GM23338 (cell line): ENCODE results near the gene ZNF783. TPM values are rescaled to one million over a fixed set of nuclear protein-coding genes. Genes with fewer than 3 reads are reported as not detected.

Experiments
- ATAC-seq: fragments of 200-7000 bp; cut with Tn5 transposase; 3 replicates; pipeline ENCODE4 v1.9.1; 2020
- DNase-seq: peaks from one replicate; pipeline ENCODE4 v3.0.0-alpha.2; 2015; ENCODE audit warnings: low spot score
- H2AFZ ChIP-seq: fragments of 200-600 bp; sonication (generic); 2 replicates; pipeline ENCODE4 v1.8.0; 2016; ENCODE audit warnings: antibody characterized with exemption, mild to moderate bottlenecking, moderate library complexity
- H3F3A ChIP-seq: fragments of 200-600 bp; sonication (generic); replicated peaks from 2 replicates; pipeline ENCODE4 v1.8.0; 2017; ENCODE audit warnings: antibody characterized with exemption, mixed run types, low read depth
- H3K27ac ChIP-seq: fragments of 200-600 bp; sonication (generic); 2 replicates; pipeline ENCODE4 v1.6.1; 2016; ENCODE audit warnings: low read depth
- H3K27me3 ChIP-seq: fragments of 200-600 bp; sonication (generic); 2 replicates; pipeline ENCODE4 v1.8.0; 2016; ENCODE audit warnings: mild to moderate bottlenecking, mixed run types, moderate library complexity; ENCODE audit not compliant: insufficient read depth
- H3K36me3 ChIP-seq: fragments of 200-600 bp; sonication (generic); 2 replicates; pipeline ENCODE4 v1.8.0; 2016; ENCODE audit warnings: mild to moderate bottlenecking; ENCODE audit not compliant: insufficient read depth
- H3K4me1 ChIP-seq: fragments of 200-600 bp; sonication (generic); 2 replicates; pipeline ENCODE4 v1.8.0; 2016; ENCODE audit warnings: mild to moderate bottlenecking, moderate library complexity; ENCODE audit not compliant: insufficient read depth
- H3K4me2 ChIP-seq: fragments of 200-600 bp; sonication (generic); 2 replicates; pipeline ENCODE4 v1.7.1; 2017; ENCODE audit warnings: mixed run types
- H3K4me3 ChIP-seq: fragments of 200-600 bp; sonication (generic); 2 replicates; pipeline ENCODE4 v1.6.1; 2016; ENCODE audit warnings: mixed run types
- H3K79me2 ChIP-seq: fragments of 200-600 bp; sonication (generic); replicated peaks from 2 replicates; pipeline ENCODE4 v1.8.0; 2017; ENCODE audit warnings: mild to moderate bottlenecking; ENCODE audit not compliant: insufficient read depth
- H3K9me2 ChIP-seq: fragments of 200-600 bp; sonication (generic); 2 replicates; pipeline ENCODE4 v1.8.0; 2017; ENCODE audit not compliant: insufficient read depth
- H4K20me1 ChIP-seq: fragments of 200-600 bp; sonication (generic); replicated peaks from 2 replicates; pipeline ENCODE4 v1.8.0; 2017; ENCODE audit warnings: mild to moderate bottlenecking; ENCODE audit not compliant: insufficient read depth
- H3K27ac Mint-ChIP-seq: 2 replicates; pipeline ENCODE4 v1.8.0; 2020; ENCODE audit warnings: inconsistent platforms, mild to moderate bottlenecking, moderate library complexity, mixed read lengths
- H3K27me3 Mint-ChIP-seq: 3 replicates; pipeline ENCODE4 v1.8.0; 2022; ENCODE audit warnings: low read depth, mild to moderate bottlenecking, moderate library complexity, mixed read lengths, inconsistent platforms; ENCODE audit not compliant: insufficient read depth, poor library complexity
- H3K36me3 Mint-ChIP-seq: 3 replicates; pipeline ENCODE4 v1.8.0; 2021; ENCODE audit warnings: low read depth, mild to moderate bottlenecking, inconsistent platforms, moderate library complexity, mixed read lengths
- H3K4me1 Mint-ChIP-seq: 3 replicates; pipeline ENCODE4 v1.8.0; 2020; ENCODE audit warnings: mild to moderate bottlenecking, inconsistent platforms, mixed read lengths
- H3K4me3 Mint-ChIP-seq: 3 replicates; pipeline ENCODE4 v1.8.0; 2021; ENCODE audit warnings: moderate library complexity, mild to moderate bottlenecking, inconsistent platforms, mixed read lengths
- H3K9me3 Mint-ChIP-seq: 3 replicates; pipeline ENCODE4 v1.8.0; 2020; ENCODE audit warnings: moderate library complexity, mild to moderate bottlenecking, inconsistent platforms, mixed read lengths
- POLR2AphosphoS5 ChIP-seq: IDR thresholded peaks from 2 replicates; pipeline ENCODE4 v1.6.1; 2016; ENCODE audit warnings: antibody characterized with exemption, low read depth
- ZNF331 ChIP-seq: fragments of 250-450 bp; sonication (Bioruptor Pico); IDR thresholded peaks from 2 replicates; pipeline ENCODE4 v1.5.0; 2020; ENCODE audit warnings: low read depth, mild to moderate bottlenecking, moderate library complexity
- polyA plus RNA-seq: library from polyadenylated mRNA; unstranded; fragments of >200 nt; fragmentation: Nextera tagmentation; extraction: Ambion mirVana; gene quantifications from 2 replicates; pipeline ENCODE4 v1.2.1, GENCODE V29; 2016
- total RNA-seq: library from RNA; depleted of rRNA; stranded (reverse); fragments of >200 nt; shearing (Covaris generic); gene quantifications from 2 replicates; pipeline ENCODE4 v1.2.3, GENCODE V29; 2014
- TF ChIP-seq, protein P1 (sequence below): IDR thresholded peaks from one replicate; pipeline ENCODE4 v1.6.1; 2018; ENCODE audit warnings: antibody characterized with exemption; ENCODE audit not compliant: unreplicated experiment
- TF ChIP-seq, protein P2 (sequence below): fragments of 250-450 bp; sonication (Bioruptor Pico); IDR thresholded peaks from 2 replicates; pipeline ENCODE4 v1.5.0; 2020; ENCODE audit warnings: mild to moderate bottlenecking, moderate library complexity
- TF ChIP-seq, protein P3 (sequence below): IDR thresholded peaks from 2 replicates; pipeline ENCODE4 v1.6.1; 2016; ENCODE audit warnings: antibody characterized with exemption

Gene ZNF783
- total and polyA plus RNA-seq, 2 experiments from 2014 or later = 2.1 to 9.0 TPM

DNA sequence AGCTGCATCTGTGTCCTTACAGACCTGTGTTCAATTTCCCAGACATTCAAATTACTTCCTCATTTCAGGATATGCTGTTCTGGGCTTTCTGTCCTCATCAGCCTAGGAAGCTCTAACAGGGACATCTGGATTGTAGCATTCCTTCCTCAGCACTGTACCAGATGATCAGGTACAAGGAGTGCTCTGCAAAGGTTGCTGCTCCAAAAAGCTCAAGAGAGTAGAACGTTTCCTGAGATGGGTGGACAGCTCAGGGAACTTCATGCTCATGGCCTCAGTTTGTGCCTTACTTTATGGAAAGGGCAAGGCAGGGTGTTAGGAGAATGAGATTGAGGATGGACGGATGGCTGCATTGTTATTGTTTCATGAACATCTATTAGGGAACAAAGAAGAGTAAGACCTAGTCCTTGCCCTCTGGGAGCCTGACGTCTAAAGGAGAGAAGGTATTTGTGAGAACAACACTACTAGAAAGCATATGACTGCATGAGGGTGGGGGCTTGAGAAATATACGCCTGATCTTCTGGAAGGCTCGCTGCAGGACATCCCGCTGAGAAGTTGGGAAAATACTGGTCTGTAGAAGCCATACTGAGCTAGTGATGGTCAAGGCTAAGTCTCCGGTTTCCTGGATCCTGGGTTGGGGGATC is 33.0 kb upstream of the ZNF783 start:
- no peak overlapping the region for H3K4me3 Mint-ChIP-seq
- peaks cover 16% of the 10 kb centered on the region for H3K27me3 Mint-ChIP-seq
- H3F3A ChIP-seq = peaks cover 5% of the 10 kb centered on the region; the same call in 1 of the 2 replicates
- no peak for DNase-seq
- no peak overlapping the region for H3K4me2 ChIP-seq
- no peaks in the 10 kb centered on the region for H3K36me3 ChIP-seq
- H3K36me3 Mint-ChIP-seq = peaks cover 15% of the 10 kb centered on the region; the same call in 2 of the 3 replicates
- H3K9me2 ChIP-seq = no peaks in the 10 kb centered on the region
- no peak overlapping the region for H2AFZ ChIP-seq
- H3K27me3 ChIP-seq = no peaks in the 10 kb centered on the region
- 0 out of 2 replicates have a peak, but pooled peaks have one; percentile 20 for TF ChIP-seq POLR2AphosphoS5
- TF ChIP-seq, protein P1, sequence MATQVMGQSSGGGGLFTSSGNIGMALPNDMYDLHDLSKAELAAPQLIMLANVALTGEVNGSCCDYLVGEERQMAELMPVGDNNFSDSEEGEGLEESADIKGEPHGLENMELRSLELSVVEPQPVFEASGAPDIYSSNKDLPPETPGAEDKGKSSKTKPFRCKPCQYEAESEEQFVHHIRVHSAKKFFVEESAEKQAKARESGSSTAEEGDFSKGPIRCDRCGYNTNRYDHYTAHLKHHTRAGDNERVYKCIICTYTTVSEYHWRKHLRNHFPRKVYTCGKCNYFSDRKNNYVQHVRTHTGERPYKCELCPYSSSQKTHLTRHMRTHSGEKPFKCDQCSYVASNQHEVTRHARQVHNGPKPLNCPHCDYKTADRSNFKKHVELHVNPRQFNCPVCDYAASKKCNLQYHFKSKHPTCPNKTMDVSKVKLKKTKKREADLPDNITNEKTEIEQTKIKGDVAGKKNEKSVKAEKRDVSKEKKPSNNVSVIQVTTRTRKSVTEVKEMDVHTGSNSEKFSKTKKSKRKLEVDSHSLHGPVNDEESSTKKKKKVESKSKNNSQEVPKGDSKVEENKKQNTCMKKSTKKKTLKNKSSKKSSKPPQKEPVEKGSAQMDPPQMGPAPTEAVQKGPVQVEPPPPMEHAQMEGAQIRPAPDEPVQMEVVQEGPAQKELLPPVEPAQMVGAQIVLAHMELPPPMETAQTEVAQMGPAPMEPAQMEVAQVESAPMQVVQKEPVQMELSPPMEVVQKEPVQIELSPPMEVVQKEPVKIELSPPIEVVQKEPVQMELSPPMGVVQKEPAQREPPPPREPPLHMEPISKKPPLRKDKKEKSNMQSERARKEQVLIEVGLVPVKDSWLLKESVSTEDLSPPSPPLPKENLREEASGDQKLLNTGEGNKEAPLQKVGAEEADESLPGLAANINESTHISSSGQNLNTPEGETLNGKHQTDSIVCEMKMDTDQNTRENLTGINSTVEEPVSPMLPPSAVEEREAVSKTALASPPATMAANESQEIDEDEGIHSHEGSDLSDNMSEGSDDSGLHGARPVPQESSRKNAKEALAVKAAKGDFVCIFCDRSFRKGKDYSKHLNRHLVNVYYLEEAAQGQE = no peak
- no peak for ATAC-seq
- no peak overlapping the region for H3K27ac ChIP-seq
- no peak overlapping the region for H3K27ac Mint-ChIP-seq
- H3K4me1 Mint-ChIP-seq = peaks cover 3% of the 10 kb centered on the region; the same call in 1 of the 3 replicates
- no peaks in the 10 kb centered on the region for H3K4me1 ChIP-seq
- no peaks in the 10 kb centered on the region for H3K79me2 ChIP-seq
- no peaks in the 10 kb centered on the region for H3K9me3 Mint-ChIP-seq
- no peak overlapping the region for H3K4me3 ChIP-seq
- no peaks in the 10 kb centered on the region; the same call in 1 of the 2 replicates for H4K20me1 ChIP-seq

DNA sequence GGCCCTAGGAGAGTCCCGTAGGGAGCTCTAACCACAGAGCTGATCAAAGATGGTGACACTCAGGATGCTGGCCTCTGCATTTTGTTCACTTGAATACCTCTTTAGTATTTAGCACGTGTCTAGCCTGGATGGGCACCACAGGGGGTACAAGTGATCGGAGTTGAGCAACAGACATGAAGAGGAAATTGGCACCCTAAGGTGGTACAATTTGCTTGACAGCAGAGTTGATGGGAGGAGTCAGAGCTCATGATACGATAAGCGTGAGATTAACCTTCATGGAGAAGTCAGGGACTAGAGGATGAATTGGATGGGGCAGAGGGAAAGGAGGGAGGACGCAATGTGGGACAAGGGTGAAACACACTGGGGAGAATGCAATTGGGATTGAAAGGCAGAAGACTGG is 32.5 kb upstream of the ZNF783 start:
- DNase-seq (no peak), ATAC-seq (no peak; the same call in 2 of the 3 replicates)
- peaks cover 15% of the 10 kb centered on the region; the same call in 2 of the 3 replicates for H3K36me3 Mint-ChIP-seq
- no peaks in the 10 kb centered on the region for H3K4me1 ChIP-seq
- peaks cover 5% of the 10 kb centered on the region; the same call in 1 of the 2 replicates for H3F3A ChIP-seq
- H3K79me2 ChIP-seq = no peaks in the 10 kb centered on the region
- H3K4me3 ChIP-seq = no peak overlapping the region
- no peak overlapping the region for H3K4me2 ChIP-seq
- H3K9me3 Mint-ChIP-seq = no peaks in the 10 kb centered on the region
- H3K27me3 ChIP-seq = no peaks in the 10 kb centered on the region
- peaks cover 3% of the 10 kb centered on the region; the same call in 1 of the 3 replicates for H3K4me1 Mint-ChIP-seq
- no peak overlapping the region for H3K27ac Mint-ChIP-seq
- no peaks in the 10 kb centered on the region; the same call in 1 of the 2 replicates for H4K20me1 ChIP-seq
- H3K27ac ChIP-seq = no peak overlapping the region
- no peaks in the 10 kb centered on the region for H3K9me2 ChIP-seq
- H3K4me3 Mint-ChIP-seq = no peak overlapping the region
- no peaks in the 10 kb centered on the region for H3K36me3 ChIP-seq
- no peak overlapping the region for H2AFZ ChIP-seq
- H3K27me3 Mint-ChIP-seq = peaks cover 16% of the 10 kb centered on the region
- no peak for TF ChIP-seq ZNF331 (CRISPR knock-in tag)
- TF ChIP-seq, protein P2, sequence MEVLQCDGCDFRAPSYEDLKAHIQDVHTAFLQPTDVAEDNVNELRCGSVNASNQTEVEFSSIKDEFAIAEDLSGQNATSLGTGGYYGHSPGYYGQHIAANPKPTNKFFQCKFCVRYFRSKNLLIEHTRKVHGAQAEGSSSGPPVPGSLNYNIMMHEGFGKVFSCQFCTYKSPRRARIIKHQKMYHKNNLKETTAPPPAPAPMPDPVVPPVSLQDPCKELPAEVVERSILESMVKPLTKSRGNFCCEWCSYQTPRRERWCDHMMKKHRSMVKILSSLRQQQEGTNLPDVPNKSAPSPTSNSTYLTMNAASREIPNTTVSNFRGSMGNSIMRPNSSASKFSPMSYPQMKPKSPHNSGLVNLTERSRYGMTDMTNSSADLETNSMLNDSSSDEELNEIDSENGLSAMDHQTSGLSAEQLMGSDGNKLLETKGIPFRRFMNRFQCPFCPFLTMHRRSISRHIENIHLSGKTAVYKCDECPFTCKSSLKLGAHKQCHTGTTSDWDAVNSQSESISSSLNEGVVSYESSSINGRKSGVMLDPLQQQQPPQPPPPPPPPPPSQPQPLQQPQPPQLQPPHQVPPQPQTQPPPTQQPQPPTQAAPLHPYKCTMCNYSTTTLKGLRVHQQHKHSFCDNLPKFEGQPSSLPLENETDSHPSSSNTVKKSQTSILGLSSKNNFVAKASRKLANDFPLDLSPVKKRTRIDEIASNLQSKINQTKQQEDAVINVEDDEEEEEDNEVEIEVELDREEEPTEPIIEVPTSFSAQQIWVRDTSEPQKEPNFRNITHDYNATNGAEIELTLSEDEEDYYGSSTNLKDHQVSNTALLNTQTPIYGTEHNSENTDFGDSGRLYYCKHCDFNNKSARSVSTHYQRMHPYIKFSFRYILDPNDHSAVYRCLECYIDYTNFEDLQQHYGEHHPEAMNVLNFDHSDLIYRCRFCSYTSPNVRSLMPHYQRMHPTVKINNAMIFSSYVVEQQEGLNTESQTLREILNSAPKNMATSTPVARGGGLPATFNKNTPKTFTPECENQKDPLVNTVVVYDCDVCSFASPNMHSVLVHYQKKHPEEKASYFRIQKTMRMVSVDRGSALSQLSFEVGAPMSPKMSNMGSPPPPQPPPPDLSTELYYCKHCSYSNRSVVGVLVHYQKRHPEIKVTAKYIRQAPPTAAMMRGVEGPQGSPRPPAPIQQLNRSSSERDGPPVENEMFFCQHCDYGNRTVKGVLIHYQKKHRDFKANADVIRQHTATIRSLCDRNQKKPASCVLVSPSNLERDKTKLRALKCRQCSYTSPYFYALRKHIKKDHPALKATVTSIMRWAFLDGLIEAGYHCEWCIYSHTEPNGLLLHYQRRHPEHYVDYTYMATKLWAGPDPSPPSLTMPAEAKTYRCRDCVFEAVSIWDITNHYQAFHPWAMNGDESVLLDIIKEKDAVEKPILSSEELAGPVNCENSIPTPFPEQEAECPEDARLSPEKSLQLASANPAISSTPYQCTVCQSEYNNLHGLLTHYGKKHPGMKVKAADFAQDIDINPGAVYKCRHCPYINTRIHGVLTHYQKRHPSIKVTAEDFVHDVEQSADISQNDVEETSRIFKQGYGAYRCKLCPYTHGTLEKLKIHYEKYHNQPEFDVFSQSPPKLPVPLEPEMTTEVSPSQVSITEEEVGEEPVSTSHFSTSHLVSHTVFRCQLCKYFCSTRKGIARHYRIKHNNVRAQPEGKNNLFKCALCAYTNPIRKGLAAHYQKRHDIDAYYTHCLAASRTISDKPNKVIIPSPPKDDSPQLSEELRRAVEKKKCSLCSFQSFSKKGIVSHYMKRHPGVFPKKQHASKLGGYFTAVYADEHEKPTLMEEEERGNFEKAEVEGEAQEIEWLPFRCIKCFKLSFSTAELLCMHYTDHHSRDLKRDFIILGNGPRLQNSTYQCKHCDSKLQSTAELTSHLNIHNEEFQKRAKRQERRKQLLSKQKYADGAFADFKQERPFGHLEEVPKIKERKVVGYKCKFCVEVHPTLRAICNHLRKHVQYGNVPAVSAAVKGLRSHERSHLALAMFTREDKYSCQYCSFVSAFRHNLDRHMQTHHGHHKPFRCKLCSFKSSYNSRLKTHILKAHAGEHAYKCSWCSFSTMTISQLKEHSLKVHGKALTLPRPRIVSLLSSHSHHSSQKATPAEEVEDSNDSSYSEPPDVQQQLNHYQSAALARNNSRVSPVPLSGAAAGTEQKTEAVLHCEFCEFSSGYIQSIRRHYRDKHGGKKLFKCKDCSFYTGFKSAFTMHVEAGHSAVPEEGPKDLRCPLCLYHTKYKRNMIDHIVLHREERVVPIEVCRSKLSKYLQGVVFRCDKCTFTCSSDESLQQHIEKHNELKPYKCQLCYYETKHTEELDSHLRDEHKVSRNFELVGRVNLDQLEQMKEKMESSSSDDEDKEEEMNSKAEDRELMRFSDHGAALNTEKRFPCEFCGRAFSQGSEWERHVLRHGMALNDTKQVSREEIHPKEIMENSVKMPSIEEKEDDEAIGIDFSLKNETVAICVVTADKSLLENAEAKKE = no peak
- TF ChIP-seq, protein P3, sequence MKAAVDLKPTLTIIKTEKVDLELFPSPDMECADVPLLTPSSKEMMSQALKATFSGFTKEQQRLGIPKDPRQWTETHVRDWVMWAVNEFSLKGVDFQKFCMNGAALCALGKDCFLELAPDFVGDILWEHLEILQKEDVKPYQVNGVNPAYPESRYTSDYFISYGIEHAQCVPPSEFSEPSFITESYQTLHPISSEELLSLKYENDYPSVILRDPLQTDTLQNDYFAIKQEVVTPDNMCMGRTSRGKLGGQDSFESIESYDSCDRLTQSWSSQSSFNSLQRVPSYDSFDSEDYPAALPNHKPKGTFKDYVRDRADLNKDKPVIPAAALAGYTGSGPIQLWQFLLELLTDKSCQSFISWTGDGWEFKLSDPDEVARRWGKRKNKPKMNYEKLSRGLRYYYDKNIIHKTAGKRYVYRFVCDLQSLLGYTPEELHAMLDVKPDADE = no peak
- TF ChIP-seq, protein P1 = no peak
